Measurements from ENCODE around the gene RASA4B. TPM values are rescaled to one million over a fixed set of nuclear protein-coding genes. Genes with fewer than 3 reads are reported as not detected.

RASA4B gene
- total RNA-seq, 1 donor from 2014 or later: 20.3 TPM

Other genes starting within 250 kb of the RASA4B start
- gene SH2B2, start 230.9 kb downstream of the RASA4B start, total RNA-seq: 1.8 and 1.9 TPM in 2 replicates
- gene SPDYE6, start 161.3 kb downstream of the RASA4B start, total RNA-seq: not detected in 2 replicates
- 25.7 and 30.0 TPM in 2 replicates for gene PRKRIP1, start 121.4 kb downstream of the RASA4B start, total RNA-seq
- 53.5 and 53.8 TPM in 2 replicates for gene ORAI2, start 84.2 kb downstream of the RASA4B start, total RNA-seq
- gene ALKBH4, start 52.9 kb downstream of the RASA4B start, total RNA-seq: 8.9 and 10.0 TPM in 2 replicates
- 21.8 and 22.0 TPM in 2 replicates for gene LRWD1, start 52.8 kb downstream of the RASA4B start, total RNA-seq
- gene POLR2J, start 38.9 kb downstream of the RASA4B start, total RNA-seq: 46.8 and 52.2 TPM in 2 replicates
- gene UPK3BL2, start 25.9 kb upstream of the RASA4B start, total RNA-seq: 15.1 and 18.1 TPM in 2 replicates
- gene SPDYE2, start 33.4 kb upstream of the RASA4B start, total RNA-seq: not detected in 2 replicates
- 45.2 and 50.7 TPM in 2 replicates for gene POLR2J3, start 54.8 kb upstream of the RASA4B start, total RNA-seq
- 45.5 and 46.6 TPM in 2 replicates for gene RASA4, start 99.0 kb upstream of the RASA4B start, total RNA-seq
- gene UPK3BL1, start 125.0 kb upstream of the RASA4B start, total RNA-seq: 10.6 and 17.5 TPM in 2 replicates
- not detected in 2 replicates for gene SPDYE2B, start 132.5 kb upstream of the RASA4B start, total RNA-seq
- gene POLR2J2, start 153.9 kb upstream of the RASA4B start, total RNA-seq: 13.9 and 17.3 TPM in 2 replicates
- 8.3 and 9.4 TPM in 2 replicates for gene FAM185A, start 231.2 kb upstream of the RASA4B start, total RNA-seq